Esophagus squamous epithelium (tissue), 4 donors: ENCODE data around the gene DNAH10.

Experiments
- CTCF ChIP-seq, 6 experiments: fragments of 450-650 bp in 4 of 6; fragments of 200-600 bp in 2 of 6; sonication (generic) in 2 of 6; IDR thresholded peaks; one replicate each; pipeline ENCODE4 v1.5.1; 2016 to 2019; ENCODE audit warnings: antibody characterized with exemption in 6 of 6, mild to moderate bottlenecking in 4 of 6, moderate library complexity in 4 of 6
- POLR2A ChIP-seq, 4 donors: fragments of 450-650 bp; IDR thresholded peaks; one replicate each; pipeline ENCODE4 v1.6.1; 2017; ENCODE audit warnings: antibody characterized with exemption in 4 of 4, mild to moderate bottlenecking in 4 of 4, moderate library complexity in 3 of 4

DNA sequence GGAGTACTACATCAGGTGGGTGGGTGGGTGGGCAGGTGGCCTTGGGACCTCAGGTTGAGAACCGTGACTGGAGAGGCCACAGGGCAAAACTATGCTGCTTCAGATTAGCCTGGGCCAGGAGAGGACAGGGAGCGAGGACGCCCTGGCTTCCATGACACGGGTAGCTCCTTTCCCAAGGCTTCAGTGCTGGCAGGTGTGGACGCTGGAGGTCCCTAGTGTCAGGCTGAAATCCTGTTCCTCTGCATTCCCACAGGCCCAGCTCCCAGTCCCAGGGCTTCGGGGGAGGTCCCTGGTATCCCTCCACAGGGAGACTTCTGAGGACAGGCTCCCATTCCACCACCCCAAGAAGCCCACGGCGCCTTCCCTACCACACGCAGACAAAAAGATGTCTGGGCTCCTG, 178.9 kb downstream of the DNAH10 start:
- TF ChIP-seq CTCF (IDR thresholded peaks at IDR 0.05) = no peak
- no peak for TF ChIP-seq POLR2A (IDR thresholded peaks at IDR 0.05)
